ENCODE measurements around the gene ARHGEF12.

GRCh38 chr11:120424185-120424969, 88.2 kb downstream of the ARHGEF12 start:
- TF ChIP-seq POLR2AphosphoS5 (IDR thresholded peaks at IDR 0.05; ENCODE audit: low read length), result no peak
- TF ChIP-seq BMI1 (IDR thresholded peaks at IDR 0.05; ENCODE audit: borderline replicate concordance), result no peak
- no peak for TF ChIP-seq BACH1 (IDR thresholded peaks at IDR 0.05; ENCODE audit: borderline replicate concordance)
- no peak for TF ChIP-seq ZBTB33 (IDR thresholded peaks at IDR 0.05)
- TF ChIP-seq EP300 (IDR thresholded peaks at IDR 0.05; ENCODE audit: borderline replicate concordance in 1 of 2, control insufficient read depth in 1 of 2, low read depth in 2 of 2, low read length in 2 of 2), result no peak
- no peak for TF ChIP-seq CTCF (IDR thresholded peaks at IDR 0.05 in 2 of 3, conservative IDR thresholded peaks at IDR 0.05 in 1 of 3; ENCODE audit: control insufficient read depth in 2 of 3, extremely low read depth in 1 of 3, insufficient read depth in 1 of 3, low read depth in 3 of 3, low read length in 3 of 3)
- no peak for TF ChIP-seq ZNF274 (IDR thresholded peaks at IDR 0.05; ENCODE audit: insufficient read depth, insufficient read length)
- no peak for TF ChIP-seq WRNIP1 (IDR thresholded peaks at IDR 0.05; ENCODE audit: borderline replicate concordance, low read depth, low read length)
- TF ChIP-seq POLR2A (IDR thresholded peaks at IDR 0.05; ENCODE audit: low read depth, low read length), result no peak
- TF ChIP-seq SKIL (IDR thresholded peaks at IDR 0.05; ENCODE audit: low read depth, poor library complexity, severe bottlenecking), result no peak
- TF ChIP-seq SRF (IDR thresholded peaks at IDR 0.05; ENCODE audit: low read depth in 2 of 2, low read length in 2 of 2), result no peak
